HG02798 (cell line): Measurements from ENCODE around the gene GGCX.
"Not testable (repeated sequence)": the region's sequence is repeated elsewhere in the genome, so short reads cannot be mapped to it uniquely, and the experiment has no call there.

Source experiments
- ATAC-seq: cut with Tn5 transposase; IDR thresholded peaks from one replicate; pipeline ENCODE4 v1.9.1; 2021; ENCODE audit warnings: mild to moderate bottlenecking; ENCODE audit not compliant: unreplicated experiment, poor library complexity

GGCX gene

DNA sequence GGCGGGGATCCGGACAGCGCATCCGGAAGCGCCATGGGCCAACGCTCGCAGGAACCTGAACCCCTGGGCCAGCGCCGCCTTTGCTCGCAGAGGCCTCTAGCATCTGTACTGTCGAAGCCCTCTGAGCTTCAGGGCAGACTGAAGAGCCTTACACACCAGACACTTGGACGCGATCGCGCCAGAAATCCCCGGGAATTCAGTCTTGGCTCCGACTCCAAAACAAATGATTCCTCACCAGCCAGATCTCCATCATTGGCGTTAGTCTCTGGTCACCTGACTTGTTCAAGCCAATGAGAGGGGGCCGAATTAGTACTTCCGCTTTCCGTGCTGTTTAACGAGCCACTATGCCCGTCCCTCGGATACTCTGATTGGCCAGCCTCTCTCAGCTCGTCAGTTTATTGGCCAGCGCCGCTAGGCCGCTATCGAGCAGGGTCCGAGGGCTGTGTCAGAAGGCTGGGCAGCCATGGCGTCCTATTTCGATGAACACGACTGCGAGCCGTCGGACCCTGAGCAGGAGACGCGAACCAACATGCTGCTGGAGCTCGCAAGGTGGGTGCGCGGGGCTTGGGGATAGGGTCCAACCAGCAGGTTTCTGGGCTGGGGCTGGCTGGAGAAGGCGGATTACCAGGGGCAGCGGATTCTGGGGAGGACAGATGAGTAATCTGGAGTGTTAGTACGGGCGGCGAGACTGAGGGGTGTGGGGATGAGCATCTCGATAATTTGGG, 34.2 kb upstream of the GGCX start, which contains the start of gene RNF181:
RNF181 (plus strand) TSS at position 445 of the 725 bp plus-strand sequence; CDS start at position 464, 19 bp downstream.
- ATAC-seq, result peak; percentile 99

GRCh38 chr2:85594715-85595300, 33.5 kb upstream of the GGCX start:
- ATAC-seq, result no peak

DNA sequence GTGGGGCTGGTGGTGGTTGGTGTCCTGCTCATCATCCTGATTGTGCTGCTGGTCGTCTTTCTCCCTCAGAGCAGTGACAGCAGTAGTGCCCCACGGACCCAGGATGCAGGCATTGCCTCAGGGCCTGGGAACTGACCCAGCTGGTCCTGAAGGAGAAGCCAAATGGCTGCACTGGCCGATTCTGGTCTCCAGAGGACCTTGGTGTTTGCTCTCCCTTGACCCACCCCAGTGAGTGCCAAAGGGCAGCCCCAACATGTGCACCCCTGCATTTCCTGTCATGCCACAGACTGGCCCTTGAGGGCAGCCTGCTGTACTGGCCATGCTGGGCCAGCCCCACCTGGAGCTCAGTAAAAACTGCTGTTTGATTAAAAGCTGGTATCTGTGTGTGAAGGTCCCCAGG, 31.7 kb upstream of the GGCX start:
- ATAC-seq, result no peak

DNA sequence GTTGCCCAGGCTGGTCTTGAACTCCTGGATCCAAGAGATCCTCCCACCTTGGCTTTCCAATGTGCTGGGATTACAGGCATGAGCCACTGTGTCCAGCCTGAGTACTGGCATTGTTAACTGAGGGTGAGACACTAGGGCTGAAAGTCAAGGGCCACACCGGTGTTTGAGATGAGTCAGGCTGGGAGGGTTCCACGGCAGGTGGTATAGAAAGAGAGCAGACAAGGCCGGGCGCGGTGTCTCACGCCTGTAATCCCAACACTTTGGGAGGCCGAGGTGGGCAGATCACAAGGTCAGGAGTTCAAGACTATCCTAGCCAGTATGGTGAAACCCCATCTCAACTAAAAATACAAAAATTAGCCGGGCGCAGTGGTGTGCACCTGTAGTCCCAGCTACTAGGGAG, 31.0 kb upstream of the GGCX start:
- not testable (repeated sequence) for ATAC-seq

DNA sequence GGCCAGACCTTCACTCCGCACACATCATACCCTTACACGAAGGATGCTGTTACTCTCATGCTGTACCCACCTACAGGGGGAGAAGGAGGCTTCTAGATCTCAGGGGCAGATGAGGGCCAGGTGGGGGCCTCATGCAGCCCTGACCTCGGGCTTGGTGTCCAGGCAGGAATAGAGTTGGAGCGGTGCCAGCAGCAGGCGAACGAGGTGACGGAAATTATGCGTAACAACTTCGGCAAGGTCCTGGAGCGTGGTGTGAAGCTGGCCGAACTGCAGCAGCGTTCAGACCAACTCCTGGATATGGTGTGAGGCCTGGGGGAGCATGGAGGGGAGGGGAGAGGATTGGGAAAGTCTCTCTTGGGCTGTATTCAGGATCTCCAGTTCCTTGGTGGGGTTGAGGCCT, 30.3 kb upstream of the GGCX start:
- no peak for ATAC-seq

- ATAC-seq, result no peak
These were observed 29.7 kb upstream of the GGCX start for GRCh38 chr2:85590950-85591349.

GRCh38 chr2:85589982-85590791, 28.9 kb upstream of the GGCX start:
- no peak for ATAC-seq

- ATAC-seq, result no peak
These were observed 27.9 kb upstream of the GGCX start for GRCh38 chr2:85589181-85589580.

DNA sequence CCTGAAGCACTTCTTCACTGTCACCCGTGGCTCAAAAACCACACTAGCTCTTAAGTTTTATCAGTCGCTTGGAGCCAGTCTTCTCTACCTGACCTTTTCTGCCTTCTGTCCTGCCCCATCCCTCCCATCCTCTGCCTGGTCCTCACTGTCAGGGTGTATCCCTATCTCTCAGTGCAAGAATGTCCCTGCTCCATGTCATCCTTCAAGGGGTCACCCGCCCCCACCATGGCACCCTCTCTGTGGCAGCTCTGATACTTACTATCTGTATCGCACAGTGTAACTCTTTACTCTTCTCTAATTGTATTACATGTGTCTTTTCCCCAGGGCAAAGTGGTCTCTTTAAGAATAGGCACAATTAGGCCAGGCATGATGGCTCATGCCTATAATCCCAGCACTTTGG, 27.4 kb upstream of the GGCX start:
- no peak for ATAC-seq

DNA sequence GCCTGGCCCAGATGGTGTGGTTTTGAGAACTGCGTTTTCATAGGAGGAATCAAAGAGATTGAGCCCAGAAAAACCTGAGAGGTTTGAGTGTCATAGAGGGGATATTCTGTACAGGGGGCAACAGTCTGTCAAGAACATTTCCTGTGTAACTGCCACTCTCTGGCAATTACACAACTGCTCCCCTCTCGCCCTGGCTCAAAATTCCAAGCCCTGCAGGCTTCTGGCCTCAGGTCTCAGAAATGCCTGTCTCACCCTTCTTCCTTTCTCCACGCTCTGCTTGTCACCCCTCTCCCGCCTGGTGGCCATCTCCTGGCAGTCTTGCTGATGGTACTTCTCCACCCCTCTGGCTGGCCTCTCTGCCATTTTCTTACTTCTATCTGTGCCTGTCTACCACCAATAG, 26.9 kb upstream of the GGCX start:
- no peak for ATAC-seq

DNA sequence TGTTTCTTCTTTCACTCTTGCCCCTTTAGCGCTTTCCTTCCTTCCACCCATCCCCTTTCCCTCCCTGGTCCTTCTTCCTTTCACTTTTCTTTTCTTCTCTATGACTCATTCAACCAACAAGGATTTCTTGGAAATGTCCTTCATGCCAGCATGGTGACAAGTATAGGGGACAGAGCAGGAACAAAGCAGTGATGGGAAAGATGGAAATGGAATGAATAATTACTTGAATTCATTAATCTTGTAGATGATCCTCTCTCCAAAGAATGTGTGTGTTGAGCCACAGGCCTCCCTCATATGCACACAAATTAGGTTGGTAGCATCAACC, 24.4 kb upstream of the GGCX start:
- ATAC-seq, result no peak

- peak; percentile 46 for ATAC-seq
These were observed 23.8 kb upstream of the GGCX start for GRCh38 chr2:85584857-85585780.

- peak; percentile 67 for ATAC-seq
These were observed 23.1 kb upstream of the GGCX start, which contains the start of gene VAMP5 for GRCh38 chr2:85584354-85584856. TSS of gene VAMP5 (plus strand) at chr2:85584431. CDS start at chr2:85584491, 60 bp downstream.

- ATAC-seq, result peak; percentile 8
These were observed 22.5 kb upstream of the GGCX start for GRCh38 chr2:85583667-85584353.

DNA sequence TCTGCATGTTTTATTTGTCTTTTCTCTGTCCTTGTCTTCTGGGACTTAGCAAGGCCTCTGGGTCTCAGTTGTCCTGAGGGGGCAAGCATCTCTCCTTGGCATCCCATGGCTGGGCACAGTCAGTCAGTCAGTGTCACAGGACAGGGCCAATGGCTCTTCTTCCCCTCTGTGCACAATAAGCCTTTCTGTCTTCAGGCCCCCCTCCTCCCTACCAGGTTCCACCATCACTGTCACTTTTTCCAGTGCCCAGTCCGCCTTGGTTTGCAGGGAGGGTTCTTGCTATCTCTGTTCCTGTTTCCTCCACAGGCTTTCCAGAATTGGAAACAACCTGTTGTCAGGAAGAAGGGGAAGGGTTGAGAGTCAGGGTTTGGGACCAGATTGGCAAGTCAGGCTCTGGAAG, 21.2 kb upstream of the GGCX start:
- no peak for ATAC-seq

DNA sequence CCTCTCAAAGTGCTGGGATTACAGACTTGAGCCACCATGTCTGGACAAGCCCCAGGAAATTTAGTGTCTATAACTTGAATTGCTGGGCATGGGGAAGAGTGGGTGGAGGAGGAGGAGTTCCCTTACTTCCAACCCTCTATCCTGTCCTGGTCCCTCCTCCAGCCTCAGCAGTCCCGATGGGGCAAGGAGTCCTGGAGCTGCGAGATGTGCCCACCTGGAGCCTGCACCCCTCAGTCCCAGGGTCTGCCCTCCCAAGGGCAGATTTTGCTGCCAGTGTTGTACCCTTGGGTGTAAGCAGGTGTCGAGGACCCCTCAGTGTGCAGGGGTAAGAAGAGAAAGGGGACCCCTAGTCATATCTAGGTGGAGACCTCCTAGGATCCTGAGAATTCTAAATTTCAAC, 18.9 kb upstream of the GGCX start:
- ATAC-seq, result no peak

- ATAC-seq, result no peak
These were observed 18.1 kb upstream of the GGCX start for GRCh38 chr2:85579266-85579935.

GRCh38 chr2:85578243-85579180, 17.2 kb upstream of the GGCX start:
- peak; percentile 52 for ATAC-seq
